Measurements from ENCODE around the gene UBE2R2. TPM values are rescaled to one million over a fixed set of nuclear protein-coding genes. Genes with fewer than 3 reads are reported as not detected.

The UBE2R2 gene
- total and polyA plus RNA-seq, 10 donors: 15.2 to 48.5 (median 39.9) TPM

GRCh38 chr9:33934188-33934878, 117.4 kb downstream of the UBE2R2 start:
- TF ChIP-seq POLR2AphosphoS5 (IDR thresholded peaks at IDR 0.05) (no peak), POLR2A (IDR thresholded peaks at IDR 0.05) (no peak), CTCF (IDR thresholded peaks at IDR 0.05 in 8 of 11, conservative IDR thresholded peaks at IDR 0.05 in 3 of 11) (no peak)
- Histone ChIP-seq H3K27me3 (replicated peaks in 1 of 7) (no peaks in the 10 kb centered on the region), H3K4me3 (no peak overlapping the region), H3K4me1 (no peaks in the 10 kb centered on the region), H3K36me3 (peaks cover 0 to 99% (median 53%) of the 10 kb centered on the region in 6 donors), H3K9me3 (no peaks in the 10 kb centered on the region), H3K27ac (no peak overlapping the region)
- intact Hi-C loops (cut with DNase I; ENCODE audit: low total_unique reads): no loop called here
- 79 to 90% (median 86%) methylated on average over 5 of the region's 5 CpGs for WGBS, 5 donors
- no peak for DNase-seq

GRCh38 chr9:33939924-33940874, 123.2 kb downstream of the UBE2R2 start:
- WGBS, 5 donors: 81 to 88% (median 86%) methylated on average over 9 of the region's 9 CpGs
- DNase-seq: no peak
- TF ChIP-seq POLR2A (IDR thresholded peaks at IDR 0.05) (no peak), POLR2AphosphoS5 (IDR thresholded peaks at IDR 0.05) (no peak), CTCF (IDR thresholded peaks at IDR 0.05 in 8 of 11, conservative IDR thresholded peaks at IDR 0.05 in 3 of 11) (no peak)
- intact Hi-C loops (cut with DNase I; ENCODE audit: low total_unique reads): no loop called here
- Histone ChIP-seq H3K27ac (no peak overlapping the region), H3K36me3 (peaks cover 0 to 94% (median 39%) of the 10 kb centered on the region in 6 donors), H3K4me1 (no peaks in the 10 kb centered on the region), H3K4me3 (no peak overlapping the region), H3K9me3 (no peaks in the 10 kb centered on the region), H3K27me3 (replicated peaks in 1 of 7) (no peaks in the 10 kb centered on the region)

GRCh38 chr9:33942471-33943083, 125.6 kb downstream of the UBE2R2 start:
- WGBS, 5 donors: 93 to 100% (median 97%) methylated on average over 3 of the region's 3 CpGs
- Histone ChIP-seq H3K4me1 (no peaks in the 10 kb centered on the region), H3K36me3 (peaks cover 0 to 95% (median 40%) of the 10 kb centered on the region in 6 donors), H3K27ac (peak overlapping the region in 1 of 8 donors; percentile 22), H3K27me3 (replicated peaks in 1 of 7) (no peaks in the 10 kb centered on the region), H3K9me3 (no peaks in the 10 kb centered on the region), H3K4me3 (no peak overlapping the region)
- DNase-seq: no peak
- intact Hi-C loops (cut with DNase I; ENCODE audit: low total_unique reads): no loop called here
- no peak for TF ChIP-seq CTCF (IDR thresholded peaks at IDR 0.05 in 8 of 11, conservative IDR thresholded peaks at IDR 0.05 in 3 of 11)
- no peak for TF ChIP-seq POLR2A (IDR thresholded peaks at IDR 0.05)
- no peak for TF ChIP-seq POLR2AphosphoS5 (IDR thresholded peaks at IDR 0.05)
